KOPT-K1 (cell line): ENCODE measurements around the gene MLKL.
"Not testable (repeated sequence)": the region's sequence is repeated elsewhere in the genome, so short reads cannot be mapped to it uniquely, and the experiment has no call there.

Experiments
- H3K27ac ChIP-seq: fragments of 200-600 bp; sonication (generic); 2 replicates; pipeline ENCODE4 v1.5.1; 2016; ENCODE audit warnings: antibody characterized with exemption, mild to moderate bottlenecking, low read depth, low read length; ENCODE audit not compliant: poor library complexity, severe bottlenecking
- H3K36me3 ChIP-seq: fragments of 200-600 bp; sonication (generic); 2 replicates; pipeline ENCODE4 v1.5.1; 2017; ENCODE audit warnings: antibody characterized with exemption, mild to moderate bottlenecking, low read length, moderate library complexity; ENCODE audit not compliant: insufficient read depth
- H3K9me3 ChIP-seq: fragments of 200-600 bp; sonication (generic); 2 replicates; pipeline ENCODE4 v1.5.1; 2017; ENCODE audit warnings: antibody characterized with exemption, low read length, mild to moderate bottlenecking; ENCODE audit not compliant: insufficient read depth, poor library complexity, severe bottlenecking

MLKL gene

DNA sequence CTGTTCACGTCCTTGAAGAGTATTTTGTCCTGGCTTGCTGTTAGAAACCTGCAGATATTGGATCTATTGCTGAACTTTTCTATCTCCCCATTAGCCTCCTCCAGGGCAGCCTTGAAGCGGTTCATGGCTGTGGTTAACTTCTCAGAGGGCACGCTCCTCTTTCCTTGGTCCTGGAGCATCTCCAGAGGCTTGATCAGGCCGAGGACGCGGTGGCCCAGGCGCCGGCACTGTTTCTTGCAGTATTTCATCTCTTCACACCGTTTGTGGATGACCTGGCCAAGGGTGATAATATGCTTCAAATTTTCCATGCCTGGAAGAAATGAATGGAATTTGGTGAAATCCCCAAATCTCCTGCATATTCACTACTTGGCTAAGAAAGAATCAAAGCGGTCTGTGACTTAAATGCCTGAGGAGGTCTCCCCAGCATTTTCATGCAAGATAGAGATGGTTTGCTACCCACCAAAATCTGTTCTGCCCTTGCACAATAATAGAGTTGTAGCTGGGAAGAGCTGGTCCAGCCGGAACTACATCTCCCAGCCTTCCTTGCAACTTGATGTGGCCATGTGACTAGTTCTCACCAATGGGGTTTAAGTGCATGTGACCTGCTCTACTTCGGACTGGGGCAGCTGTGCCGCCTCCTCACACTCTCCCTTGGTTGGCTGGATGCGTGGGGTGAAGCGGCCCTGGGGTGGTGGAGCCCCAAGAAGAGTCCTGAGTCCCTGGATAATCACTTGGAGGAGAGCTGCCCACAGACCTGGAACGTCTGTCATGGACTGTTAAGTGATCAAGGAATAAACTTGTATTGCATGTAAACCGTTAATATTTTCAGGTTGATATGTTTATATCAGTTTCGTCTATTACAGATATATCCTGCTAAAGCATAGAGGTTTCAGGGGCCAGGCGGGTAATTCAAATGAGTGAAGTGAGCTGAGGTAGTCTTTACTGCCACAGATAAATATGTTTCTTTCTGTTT lies 4.9 kb downstream of the MLKL start:
- H3K27ac ChIP-seq: no peak overlapping the region
- H3K9me3 ChIP-seq: no peaks in the 10 kb centered on the region
- peaks cover 33% of the 10 kb centered on the region for H3K36me3 ChIP-seq

- H3K9me3 ChIP-seq: no peaks in the 10 kb centered on the region
- peaks cover 67% of the 10 kb centered on the region for H3K36me3 ChIP-seq
These were observed 9.4 kb downstream of the MLKL start for GRCh38 chr16:74691093-74691855.

GRCh38 chr16:74682556-74682955 lies 18.1 kb downstream of the MLKL start:
- no peaks in the 10 kb centered on the region for H3K9me3 ChIP-seq
- no peak overlapping the region for H3K27ac ChIP-seq
- peaks cover 67% of the 10 kb centered on the region for H3K36me3 ChIP-seq

More at GRCh38 chr16:74691093-74691855, 9.4 kb downstream of the MLKL start:
- no peak overlapping the region for H3K27ac ChIP-seq

GRCh38 chr16:74680681-74681080 lies 20.0 kb downstream of the MLKL start:
- Histone ChIP-seq H3K9me3 (no peaks in the 10 kb centered on the region), H3K36me3 (peaks cover 64% of the 10 kb centered on the region), H3K27ac (no peak overlapping the region)

DNA sequence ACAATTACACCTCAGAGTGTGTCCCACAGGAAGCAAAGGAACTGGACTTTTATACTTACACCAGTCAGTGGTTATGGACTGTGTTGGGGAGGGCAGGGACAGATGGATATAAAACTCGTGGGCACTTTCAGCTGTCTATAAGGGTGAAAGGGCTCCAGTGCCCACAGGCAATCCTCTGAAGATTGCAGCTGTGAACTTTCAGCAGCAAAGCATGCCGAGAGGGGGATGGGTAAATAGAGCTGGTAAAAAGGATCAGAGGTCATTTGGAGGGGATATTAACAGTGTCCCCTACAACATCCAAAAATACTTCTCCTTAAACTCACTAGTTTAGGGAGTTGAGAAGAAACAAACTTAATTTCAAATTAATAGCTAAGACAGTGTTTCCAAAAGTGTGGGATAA lies 20.7 kb downstream of the MLKL start:
- no peak overlapping the region for H3K27ac ChIP-seq

DNA sequence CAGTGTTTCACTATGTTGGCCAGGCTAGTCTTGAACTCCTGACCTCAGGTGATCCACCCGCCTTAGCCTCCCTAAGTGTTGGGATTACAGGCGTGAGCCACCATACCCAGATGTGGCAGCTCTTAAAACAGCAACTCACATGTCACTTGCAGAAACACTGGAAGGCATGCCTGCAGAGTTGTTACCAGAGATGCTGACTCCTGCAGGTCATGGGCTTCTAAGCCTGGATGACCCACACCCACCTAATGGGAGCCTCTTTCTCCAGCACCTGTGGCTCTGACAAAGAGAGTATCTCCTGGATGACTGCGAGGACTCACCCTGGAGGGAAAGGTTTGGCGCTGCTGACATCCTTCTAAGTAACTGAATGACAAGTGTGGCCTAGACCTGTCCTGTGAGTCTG lies 22.8 kb downstream of the MLKL start:
- no peak overlapping the region for H3K27ac ChIP-seq
- peaks cover 76% of the 10 kb centered on the region for H3K36me3 ChIP-seq
- H3K9me3 ChIP-seq: no peaks in the 10 kb centered on the region

More for the DNA sequence above, 20.7 kb downstream of the MLKL start:
- peaks cover 62% of the 10 kb centered on the region for H3K36me3 ChIP-seq
- no peaks in the 10 kb centered on the region for H3K9me3 ChIP-seq

DNA sequence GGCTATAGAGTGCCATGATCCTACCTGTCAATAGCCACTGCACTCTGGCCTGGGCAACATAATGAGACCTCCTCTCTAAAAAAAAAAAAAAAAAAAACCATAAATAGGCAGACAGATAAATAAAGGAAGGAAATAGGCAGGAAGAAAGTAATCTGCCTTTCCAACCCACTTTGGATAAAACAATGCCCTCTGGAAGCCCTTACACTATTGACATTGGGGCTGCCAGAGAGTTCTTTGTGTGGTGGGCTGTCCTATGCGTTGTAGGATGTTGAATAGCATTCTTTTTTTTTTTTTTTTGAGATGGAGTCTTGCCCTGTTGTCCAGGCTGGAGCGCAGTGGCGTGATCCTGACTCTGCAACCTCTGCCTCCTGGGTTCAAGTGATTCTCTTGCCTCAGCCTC lies 26.8 kb downstream of the MLKL start:
- Histone ChIP-seq H3K27ac (no peak overlapping the region), H3K9me3 (peaks cover 2% of the 10 kb centered on the region), H3K36me3 (peaks cover 55% of the 10 kb centered on the region)

- H3K27ac ChIP-seq, H3K9me3 ChIP-seq: not testable (repeated sequence)
- H3K36me3 ChIP-seq: peaks cover 48% of the 10 kb centered on the region
These were observed 31.8 kb downstream of the MLKL start for GRCh38 chr16:74668877-74669276.

- peaks cover 4% of the 10 kb centered on the region for H3K9me3 ChIP-seq
- H3K27ac ChIP-seq: peak overlapping the region; percentile 99
- peaks cover 49% of the 10 kb centered on the region for H3K36me3 ChIP-seq
These were observed 33.4 kb downstream of the MLKL start for GRCh38 chr16:74667255-74667700.

DNA sequence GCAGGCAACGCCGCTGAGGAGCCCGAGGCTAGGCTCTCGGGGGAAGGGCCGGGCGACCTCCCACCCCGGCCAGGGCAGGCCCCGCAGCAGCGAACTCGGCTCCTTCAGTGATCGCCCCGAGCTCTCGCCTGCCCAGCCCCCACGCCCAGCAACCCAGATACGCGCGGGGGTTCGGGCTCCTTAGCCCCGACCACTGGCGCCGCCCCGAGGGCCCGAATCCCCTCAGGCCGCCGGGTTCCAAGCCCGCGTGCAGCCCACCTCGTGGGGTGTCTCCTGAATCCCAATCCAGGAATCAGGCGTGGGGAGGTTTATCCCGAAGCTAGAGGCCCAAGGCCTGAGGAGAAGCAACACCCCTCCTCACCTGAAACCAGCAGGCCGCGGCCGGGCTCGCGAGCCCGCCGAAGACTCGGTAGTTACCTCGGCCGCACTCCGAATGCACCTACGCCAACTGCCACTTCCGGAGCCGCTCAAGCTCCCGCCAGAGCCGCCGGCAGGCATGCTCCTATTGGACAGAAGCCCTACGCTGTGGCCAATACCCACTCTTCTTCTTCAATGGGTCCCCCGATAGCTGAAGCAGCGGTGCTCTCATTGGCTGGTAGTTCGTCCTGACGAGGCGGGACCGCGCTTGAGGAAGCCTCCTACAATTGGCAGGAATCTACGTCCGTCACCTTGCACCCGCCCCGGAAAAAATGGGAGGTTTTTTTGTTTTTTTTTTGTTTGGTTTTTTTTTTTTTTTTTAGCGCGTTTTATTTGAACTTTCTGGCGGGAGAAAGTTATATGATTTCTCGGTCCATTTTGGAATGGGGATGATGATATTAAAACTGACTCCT lies 34.0 kb downstream of the MLKL start, which contains the start of gene RFWD3:
Gene RFWD3, minus strand, starts transcription at position 453 of the 830 bp plus-strand sequence. CDS start 5,428 bp downstream, outside the sequence.
- Histone ChIP-seq H3K36me3 (peaks cover 49% of the 10 kb centered on the region), H3K9me3 (peaks cover 4% of the 10 kb centered on the region), H3K27ac (peak within 1 kb of the TSS; percentile 99)

- Histone ChIP-seq H3K36me3 (peaks cover 52% of the 10 kb centered on the region), H3K9me3 (peaks cover 4% of the 10 kb centered on the region), H3K27ac (peak overlapping the region; percentile 99)
These were observed 34.6 kb downstream of the MLKL start for GRCh38 chr16:74666010-74666421.

- Histone ChIP-seq H3K9me3 (no peaks in the 10 kb centered on the region), H3K27ac (no peak overlapping the region), H3K36me3 (peaks cover 100% of the 10 kb centered on the region)
These were observed 39.6 kb downstream of the MLKL start for GRCh38 chr16:74661064-74661463.

GRCh38 chr16:74660383-74660782 lies 40.3 kb downstream of the MLKL start:
- peaks cover 100% of the 10 kb centered on the region for H3K36me3 ChIP-seq

GRCh38 chr16:74659041-74659440 lies 41.6 kb downstream of the MLKL start:
- Histone ChIP-seq H3K9me3 (no peaks in the 10 kb centered on the region), H3K36me3 (peaks cover 100% of the 10 kb centered on the region), H3K27ac (no peak overlapping the region)

More at GRCh38 chr16:74660383-74660782, 40.3 kb downstream of the MLKL start:
- Histone ChIP-seq H3K27ac (no peak overlapping the region), H3K9me3 (no peaks in the 10 kb centered on the region)
